ENCODE measurements around the gene EPHB2.

- TF ChIP-seq, protein P1, sequence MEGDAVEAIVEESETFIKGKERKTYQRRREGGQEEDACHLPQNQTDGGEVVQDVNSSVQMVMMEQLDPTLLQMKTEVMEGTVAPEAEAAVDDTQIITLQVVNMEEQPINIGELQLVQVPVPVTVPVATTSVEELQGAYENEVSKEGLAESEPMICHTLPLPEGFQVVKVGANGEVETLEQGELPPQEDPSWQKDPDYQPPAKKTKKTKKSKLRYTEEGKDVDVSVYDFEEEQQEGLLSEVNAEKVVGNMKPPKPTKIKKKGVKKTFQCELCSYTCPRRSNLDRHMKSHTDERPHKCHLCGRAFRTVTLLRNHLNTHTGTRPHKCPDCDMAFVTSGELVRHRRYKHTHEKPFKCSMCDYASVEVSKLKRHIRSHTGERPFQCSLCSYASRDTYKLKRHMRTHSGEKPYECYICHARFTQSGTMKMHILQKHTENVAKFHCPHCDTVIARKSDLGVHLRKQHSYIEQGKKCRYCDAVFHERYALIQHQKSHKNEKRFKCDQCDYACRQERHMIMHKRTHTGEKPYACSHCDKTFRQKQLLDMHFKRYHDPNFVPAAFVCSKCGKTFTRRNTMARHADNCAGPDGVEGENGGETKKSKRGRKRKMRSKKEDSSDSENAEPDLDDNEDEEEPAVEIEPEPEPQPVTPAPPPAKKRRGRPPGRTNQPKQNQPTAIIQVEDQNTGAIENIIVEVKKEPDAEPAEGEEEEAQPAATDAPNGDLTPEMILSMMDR (IDR thresholded peaks at IDR 0.05) = no peak
- TF ChIP-seq POLR2A (IDR thresholded peaks at IDR 0.05) = no peak
Observed at GRCh38 chr1:22661880-22662279, 48.8 kb upstream of the EPHB2 start.

All from testis (tissue), 2 donors.